Tibial nerve (tissue), 4 donors: Measurements from ENCODE around the gene IFI44L. TPM values are rescaled to one million over a fixed set of nuclear protein-coding genes. Genes with fewer than 3 reads are reported as not detected.
A peak's percentile ranks its signal among the peaks of the same experiment; 100 is the strongest.

Experiments
- DNase-seq, 2 donors: peaks; one replicate each; pipeline ENCODE4 v3.0.0-alpha.2; 2019; ENCODE audit warnings: low spot score in 2 of 2
- H3K27ac ChIP-seq, 4 donors: fragments of 200-600 bp; sonication (generic) in 3 of 4; one replicate each; pipeline ENCODE4 v1.5.1; 2017 to 2019; ENCODE audit warnings: mild to moderate bottlenecking in 1 of 4
- H3K27me3 ChIP-seq, 2 donors: fragments of 200-600 bp; sonication (generic) in 1 of 2; one replicate each; pipeline versions ENCODE4 v1.5.1 to v1.6.0; 2017 to 2019
- H3K36me3 ChIP-seq, 3 donors: fragments of 200-600 bp; sonication (generic); one replicate each; pipeline ENCODE4 v1.5.1; 2018 to 2019
- H3K4me1 ChIP-seq, 4 donors: fragments of 200-600 bp; sonication (generic) in 3 of 4; one replicate each; pipeline ENCODE4 v1.5.1; 2017 to 2019
- H3K4me3 ChIP-seq, 4 donors: fragments of 200-600 bp; sonication (generic) in 3 of 4; one replicate each; pipeline ENCODE4 v1.5.1; 2017 to 2019; ENCODE audit warnings: mild to moderate bottlenecking in 1 of 4, moderate library complexity in 1 of 4
- H3K9me3 ChIP-seq, 4 donors: fragments of 200-600 bp; sonication (generic) in 3 of 4; one replicate each; pipeline ENCODE4 v1.5.1; 2017 to 2019
- EP300 ChIP-seq, 2 donors: sonication (generic); formaldehyde crosslinking; IDR thresholded peaks; one replicate each; pipeline ENCODE4 v1.6.1; 2017; ENCODE audit warnings: antibody characterized with exemption in 2 of 2, mild to moderate bottlenecking in 1 of 2
- POLR2A ChIP-seq, 2 donors: fragments of 450-650 bp; IDR thresholded peaks; one replicate each; pipeline ENCODE4 v1.6.1; 2017; ENCODE audit warnings: antibody characterized with exemption in 2 of 2, mild to moderate bottlenecking in 2 of 2, moderate library complexity in 2 of 2
- WGBS, 2 donors: methylation state at CpG; one replicate each; pipeline ENCODE4 v1.1.5; 2018; 5-methylcytosine and 5-hydroxymethylcytosine counted together
- total RNA-seq, 4 donors: library from RNA; depleted of rRNA; stranded (reverse); fragments of >200 nt; gene quantifications; one replicate each; pipeline ENCODE4 v1.1.0, GENCODE V29; 2016
- TF ChIP-seq, protein P1 (sequence below), 5 experiments: fragments of 200-600 bp in 3 of 5; fragments of 450-650 bp in 2 of 5; sonication (generic) in 3 of 5; IDR thresholded peaks; one replicate each; pipeline ENCODE4 v1.5.1; 2016 to 2019; ENCODE audit warnings: antibody characterized with exemption in 5 of 5, mild to moderate bottlenecking in 3 of 5, moderate library complexity in 2 of 5

IFI44L gene
- total RNA-seq, 4 donors from 2014 or later, result 7.3 to 25.8 (median 13.2) TPM

DNA sequence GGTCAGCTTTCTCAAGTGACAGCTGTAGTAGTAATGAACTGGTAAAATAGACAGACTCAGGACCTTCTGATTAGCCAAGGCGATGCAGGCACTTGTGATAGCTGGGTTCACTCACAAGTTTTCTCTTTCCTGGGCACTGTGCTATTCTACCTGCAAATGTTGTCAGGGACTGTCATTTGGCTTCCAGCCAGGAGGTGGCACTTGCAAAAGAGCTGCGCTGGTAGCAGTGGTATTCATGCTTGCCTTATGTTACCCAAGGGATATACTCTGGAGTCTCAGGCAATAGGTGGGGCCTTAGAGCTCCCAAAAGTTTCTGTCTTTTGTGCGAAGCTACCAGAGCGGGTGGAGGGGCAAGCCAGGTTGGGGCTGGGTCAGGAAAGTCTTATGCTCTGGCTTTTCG lies 52.9 kb downstream of the IFI44L start:
- Histone ChIP-seq H3K4me3 (no peak overlapping the region), H3K36me3 (peaks cover 0 to 18% (median 0%) of the 10 kb centered on the region in 3 donors), H3K4me1 (peaks cover 0 to 7% (median under 1%) of the 10 kb centered on the region in 4 donors), H3K27me3 (no peaks in the 10 kb centered on the region), H3K9me3 (no peaks in the 10 kb centered on the region), H3K27ac (no peak overlapping the region)
- TF ChIP-seq, protein P1, sequence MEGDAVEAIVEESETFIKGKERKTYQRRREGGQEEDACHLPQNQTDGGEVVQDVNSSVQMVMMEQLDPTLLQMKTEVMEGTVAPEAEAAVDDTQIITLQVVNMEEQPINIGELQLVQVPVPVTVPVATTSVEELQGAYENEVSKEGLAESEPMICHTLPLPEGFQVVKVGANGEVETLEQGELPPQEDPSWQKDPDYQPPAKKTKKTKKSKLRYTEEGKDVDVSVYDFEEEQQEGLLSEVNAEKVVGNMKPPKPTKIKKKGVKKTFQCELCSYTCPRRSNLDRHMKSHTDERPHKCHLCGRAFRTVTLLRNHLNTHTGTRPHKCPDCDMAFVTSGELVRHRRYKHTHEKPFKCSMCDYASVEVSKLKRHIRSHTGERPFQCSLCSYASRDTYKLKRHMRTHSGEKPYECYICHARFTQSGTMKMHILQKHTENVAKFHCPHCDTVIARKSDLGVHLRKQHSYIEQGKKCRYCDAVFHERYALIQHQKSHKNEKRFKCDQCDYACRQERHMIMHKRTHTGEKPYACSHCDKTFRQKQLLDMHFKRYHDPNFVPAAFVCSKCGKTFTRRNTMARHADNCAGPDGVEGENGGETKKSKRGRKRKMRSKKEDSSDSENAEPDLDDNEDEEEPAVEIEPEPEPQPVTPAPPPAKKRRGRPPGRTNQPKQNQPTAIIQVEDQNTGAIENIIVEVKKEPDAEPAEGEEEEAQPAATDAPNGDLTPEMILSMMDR (IDR thresholded peaks at IDR 0.05), result no peak
- TF ChIP-seq EP300 (IDR thresholded peaks at IDR 0.05) (no peak), POLR2A (IDR thresholded peaks at IDR 0.05) (no peak)
- DNase-seq, result no peak
- WGBS, 2 donors, result 91 to 95% methylated on average over 5 of the region's 5 CpGs

DNA sequence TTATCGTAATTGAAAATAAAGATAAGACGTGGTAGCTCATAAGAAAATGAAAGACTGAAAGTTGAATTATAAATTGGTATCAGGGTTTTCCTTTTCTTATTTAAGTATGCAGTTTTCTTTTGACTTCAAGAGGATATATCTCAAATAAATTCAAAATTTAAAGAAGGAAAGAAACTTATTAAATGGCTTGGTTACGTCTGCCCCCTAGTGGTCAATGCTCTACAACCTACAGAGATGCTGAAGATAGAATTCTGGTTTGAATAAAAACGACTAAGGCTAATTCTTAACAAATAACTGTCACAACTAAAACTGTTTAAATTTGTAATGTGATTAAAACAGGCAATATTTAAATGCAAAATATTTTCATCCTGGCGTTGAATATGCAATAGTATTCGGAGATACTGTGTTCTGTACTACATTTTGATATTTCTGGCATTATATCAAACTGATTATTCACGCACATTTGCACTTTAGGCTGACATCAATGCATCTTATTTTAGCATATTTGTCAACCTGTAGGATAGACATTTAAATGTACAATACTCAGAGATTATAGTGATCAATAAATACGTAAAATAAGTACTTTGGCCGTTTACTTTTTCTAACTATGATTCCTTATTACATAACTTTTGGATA lies 56.2 kb downstream of the IFI44L start:
- WGBS, 2 donors, result 33 to 36% methylated on average over 9 of the region's 9 CpGs
- Histone ChIP-seq H3K4me3 (no peak overlapping the region), H3K36me3 (peaks cover 0 to 18% (median 0%) of the 10 kb centered on the region in 3 donors), H3K27me3 (no peaks in the 10 kb centered on the region), H3K9me3 (no peaks in the 10 kb centered on the region), H3K27ac (no peak overlapping the region), H3K4me1 (peaks cover 0 to 7% (median 2%) of the 10 kb centered on the region in 4 donors)
- TF ChIP-seq EP300 (IDR thresholded peaks at IDR 0.05) (no peak), POLR2A (IDR thresholded peaks at IDR 0.05) (no peak)
- TF ChIP-seq, protein P1 (IDR thresholded peaks at IDR 0.05), result peak; percentile 77 to 84 (median 82)
- peak; percentile 32 to 92 for DNase-seq

DNA sequence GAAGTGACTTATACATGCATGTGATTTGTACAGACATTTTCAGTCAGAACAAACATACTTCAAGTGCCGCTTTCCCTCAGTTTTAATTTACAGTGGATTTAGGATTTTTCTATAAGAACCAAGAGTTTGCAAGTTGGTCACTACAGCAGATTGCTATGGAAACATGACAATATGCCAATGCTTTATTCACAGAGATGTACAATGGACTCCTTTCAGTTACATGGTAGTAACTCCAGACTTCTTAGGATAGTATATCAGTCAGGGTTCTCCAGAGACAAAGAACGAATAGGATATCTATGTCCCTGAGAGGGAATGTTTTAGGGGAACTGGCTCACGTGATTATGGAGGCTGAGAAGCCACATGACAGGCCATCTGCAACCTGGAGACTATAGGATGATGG lies 56.7 kb downstream of the IFI44L start:
- Histone ChIP-seq H3K36me3 (peaks cover 0 to 18% (median 0%) of the 10 kb centered on the region in 3 donors), H3K27me3 (no peaks in the 10 kb centered on the region), H3K27ac (no peak overlapping the region), H3K9me3 (no peaks in the 10 kb centered on the region), H3K4me3 (no peak overlapping the region), H3K4me1 (peaks cover 0 to 7% (median 2%) of the 10 kb centered on the region in 4 donors)
- 45 to 53% methylated on average over 3 of the region's 3 CpGs for whole genome bisulfite sequencing, 2 donors
- no peak for DNase-seq
- no peak for TF ChIP-seq POLR2A (IDR thresholded peaks at IDR 0.05)
- TF ChIP-seq, protein P1 (IDR thresholded peaks at IDR 0.05), result no peak
- TF ChIP-seq EP300 (IDR thresholded peaks at IDR 0.05), result no peak

DNA sequence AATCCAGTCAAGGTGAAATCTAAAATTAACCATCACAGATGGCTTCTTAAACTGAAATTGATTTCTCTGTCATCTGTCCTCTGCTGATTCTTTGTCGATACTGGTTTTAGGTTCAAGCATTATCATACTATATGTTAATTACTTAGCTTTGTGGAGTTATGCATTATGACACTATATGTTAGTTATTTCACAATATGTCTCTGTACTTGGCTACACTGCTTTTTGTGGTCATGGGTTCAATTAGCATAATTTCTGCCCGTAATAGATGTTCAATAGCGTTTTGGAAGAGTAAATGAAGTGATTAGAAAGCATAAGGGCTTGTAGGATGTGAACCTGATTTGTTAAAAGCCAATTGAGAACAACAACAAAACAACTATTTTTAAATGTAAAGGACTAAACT lies 57.5 kb downstream of the IFI44L start:
- TF ChIP-seq, protein P1 (IDR thresholded peaks at IDR 0.05), result no peak
- TF ChIP-seq EP300 (IDR thresholded peaks at IDR 0.05), result no peak
- no peak for TF ChIP-seq POLR2A (IDR thresholded peaks at IDR 0.05)
- H3K9me3 ChIP-seq, result no peaks in the 10 kb centered on the region
- no peak overlapping the region for H3K27ac ChIP-seq
- WGBS, 2 donors, result 90 to 91% methylated on average over 3 of the region's 3 CpGs
- H3K4me3 ChIP-seq, result no peak overlapping the region
- H3K27me3 ChIP-seq, result no peaks in the 10 kb centered on the region
- peaks cover 0 to 10% (median 0%) of the 10 kb centered on the region in 3 donors for H3K36me3 ChIP-seq
- peaks cover 0 to 7% (median 2%) of the 10 kb centered on the region in 4 donors for H3K4me1 ChIP-seq
- no peak for DNase-seq

DNA sequence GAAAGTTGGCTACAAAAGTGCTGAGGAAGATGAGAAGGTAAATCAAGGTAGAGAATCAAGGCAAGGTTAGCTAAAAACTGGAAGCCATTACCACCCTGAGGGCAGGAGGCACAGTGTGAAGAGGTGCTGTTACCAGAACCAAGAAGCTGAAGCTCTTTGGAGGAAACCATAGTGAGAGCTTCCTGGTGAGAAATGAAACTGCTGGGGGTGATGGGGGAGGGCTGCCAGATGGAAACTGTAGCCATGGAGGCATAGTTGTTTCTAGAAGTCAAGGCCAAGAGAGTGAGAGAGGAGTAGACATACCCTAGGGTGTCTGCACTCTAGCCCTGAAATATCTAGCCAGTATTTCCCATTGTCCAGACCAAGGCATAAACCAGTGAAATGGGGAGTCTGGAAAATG lies 58.1 kb downstream of the IFI44L start:
- DNase-seq, result no peak
- H3K27ac ChIP-seq, result no peak overlapping the region
- H3K9me3 ChIP-seq, result no peaks in the 10 kb centered on the region
- TF ChIP-seq EP300 (IDR thresholded peaks at IDR 0.05), result no peak
- TF ChIP-seq, protein P1 (IDR thresholded peaks at IDR 0.05), result no peak
- no peak for TF ChIP-seq POLR2A (IDR thresholded peaks at IDR 0.05)
- H3K36me3 ChIP-seq, result peaks cover 0 to 5% (median 0%) of the 10 kb centered on the region in 3 donors
- no peak overlapping the region for H3K4me3 ChIP-seq
- H3K27me3 ChIP-seq, result no peaks in the 10 kb centered on the region
- peaks cover 0 to 7% (median 2%) of the 10 kb centered on the region in 4 donors for H3K4me1 ChIP-seq
